H1 (cell line): ENCODE results near the gene LIG1. TPM values are rescaled to one million over a fixed set of nuclear protein-coding genes. Genes with fewer than 3 reads are reported as not detected.

Experiments used
- BRCA1 ChIP-seq: IDR thresholded peaks from 2 replicates; pipeline ENCODE4 v1.6.1; 2012; ENCODE audit warnings: low read depth, low read length, improper control_type of control experiment
- CHD2 ChIP-seq: IDR thresholded peaks from 2 replicates; pipeline ENCODE4 v1.6.1; 2012; ENCODE audit warnings: low read length, improper control_type of control experiment
- EP300 ChIP-seq, 2 experiments: IDR thresholded peaks; 1 replicate in 1 of 2; 2 replicates in 1 of 2; pipeline ENCODE4 v1.6.1; 2011 to 2012; ENCODE audit warnings: low read depth in 2 of 2, low read length in 2 of 2, mild to moderate bottlenecking in 2 of 2, borderline replicate concordance in 1 of 2, inconsistent platforms in 1 of 2, moderate library complexity in 1 of 2
- SP1 ChIP-seq: IDR thresholded peaks from 2 replicates; pipeline ENCODE4 v1.6.1; 2011; ENCODE audit warnings: low read depth, low read length
- SRF ChIP-seq: IDR thresholded peaks from 2 replicates; pipeline ENCODE4 v1.6.1; 2011; ENCODE audit warnings: mild to moderate bottlenecking, low read depth, low read length, moderate library complexity
- polyA plus RNA-seq, 7 experiments: library from polyadenylated mRNA; depleted of rRNA in 3 of 7; stranded (reverse) in 5 of 7; unstranded in 2 of 7; fragments of >200 nt in 5 of 7; fragments of 200-250 nt in 2 of 7; gene quantifications; 1 replicate in 5 of 7; 2 replicates in 1 of 7; 4 replicates in 1 of 7; pipeline versions ENCODE4 v1.2.1 to v1.2.3, GENCODE V29; 2011 to 2013; ENCODE audit warnings: missing spikeins in 2 of 7, mixed read lengths in 2 of 7
- total RNA-seq: library from RNA; stranded (reverse); fragmentation: NEBNext Ultra II Directional; extraction: Animal tissue kit (Norgen Biotek cat#: 25700); gene quantifications from 2 replicates; pipeline ENCODE4 v1.2.1, GENCODE V29; 2021

Gene LIG1
- total and polyA plus RNA-seq, 2 of the 8 experiments (the other 6 are each of a cell fraction or from before 2014, with no cell fraction given) = 67.6 to 113 TPM

- no peak for TF ChIP-seq SRF
- no peak for TF ChIP-seq SP1
- TF ChIP-seq CHD2 = no peak
- no peak for TF ChIP-seq EP300 (IDR thresholded peaks at IDR 0.05; ENCODE audit: borderline replicate concordance in 1 of 2, low read depth in 2 of 2, low read length in 2 of 2)
- TF ChIP-seq BRCA1 = no peak
Observed at GRCh38 chr19:48121066-48121465, 49.1 kb downstream of the LIG1 start (continued).
